Upper lobe of left lung (tissue), 4 donors: ENCODE data around the gene XAB2.

Experiments
- CTCF ChIP-seq, 6 experiments: fragments of 450-650 bp in 4 of 6; fragments of 200-600 bp in 2 of 6; sonication (generic) in 2 of 6; IDR thresholded peaks; one replicate each; pipeline ENCODE4 v1.5.1; 2016 to 2019; ENCODE audit warnings: antibody characterized with exemption in 6 of 6
- POLR2A ChIP-seq, 4 donors: fragments of 450-650 bp; IDR thresholded peaks; one replicate each; pipeline ENCODE4 v1.5.1; 2016 to 2017; ENCODE audit warnings: antibody characterized with exemption in 4 of 4, mild to moderate bottlenecking in 2 of 4

- TF ChIP-seq CTCF (IDR thresholded peaks at IDR 0.05) (no peak), POLR2A (IDR thresholded peaks at IDR 0.05) (no peak)
Observed at GRCh38 chr19:7570761-7571160, 58.6 kb downstream of the XAB2 start.
